Lower leg skin (tissue), 3 donors: ENCODE results near the gene UNC45B.

Experiments used
- CTCF ChIP-seq, 3 donors: fragments of 450-650 bp; IDR thresholded peaks; one replicate each; pipeline ENCODE4 v1.5.1; 2016; ENCODE audit warnings: antibody characterized with exemption in 3 of 3, mild to moderate bottlenecking in 3 of 3, moderate library complexity in 2 of 3
- POLR2A ChIP-seq, 2 donors: fragments of 450-650 bp; IDR thresholded peaks; one replicate each; pipeline ENCODE4 v1.6.1; 2016 to 2017; ENCODE audit warnings: antibody characterized with exemption in 2 of 2, mild to moderate bottlenecking in 1 of 2, moderate library complexity in 1 of 2

- TF ChIP-seq CTCF (IDR thresholded peaks at IDR 0.05) (no peak), POLR2A (IDR thresholded peaks at IDR 0.05) (no peak)
Observed at GRCh38 chr17:35103271-35103670, 44.3 kb upstream of the UNC45B start.
